NOMO-1 treated with dmso at 0.1 percent for 144 hours (cell line): ENCODE results near the gene ATXN3L.

ENCODE experiments used
- DNase-seq: peaks from one replicate; lab custom pipeline; 2025; ENCODE audit not compliant: unreplicated experiment; lab: John Stamatoyannopoulos, UW

ATXN3L gene

GRCh38 chrX:13270360-13270759 lies 49.5 kb downstream of the ATXN3L start:
- DNase-seq, result no peak

GRCh38 chrX:13268874-13269273 lies 51.0 kb downstream of the ATXN3L start:
- DNase-seq, result no peak
